ENCODE data around the gene TMEM183A.
"Not testable (repeated sequence)": the region's sequence is repeated elsewhere in the genome, so short reads cannot be mapped to it uniquely, and the experiment has no call there.

The TMEM183A gene

GRCh38 chr1:203006948-203007871 is at the start of gene TMEM183A:
Gene TMEM183A (plus strand): TSS chr1:203007374. CDS start chr1:203007466, 92 bp downstream.
- peak; percentile 96 to 99 for DNase-seq

DNA sequence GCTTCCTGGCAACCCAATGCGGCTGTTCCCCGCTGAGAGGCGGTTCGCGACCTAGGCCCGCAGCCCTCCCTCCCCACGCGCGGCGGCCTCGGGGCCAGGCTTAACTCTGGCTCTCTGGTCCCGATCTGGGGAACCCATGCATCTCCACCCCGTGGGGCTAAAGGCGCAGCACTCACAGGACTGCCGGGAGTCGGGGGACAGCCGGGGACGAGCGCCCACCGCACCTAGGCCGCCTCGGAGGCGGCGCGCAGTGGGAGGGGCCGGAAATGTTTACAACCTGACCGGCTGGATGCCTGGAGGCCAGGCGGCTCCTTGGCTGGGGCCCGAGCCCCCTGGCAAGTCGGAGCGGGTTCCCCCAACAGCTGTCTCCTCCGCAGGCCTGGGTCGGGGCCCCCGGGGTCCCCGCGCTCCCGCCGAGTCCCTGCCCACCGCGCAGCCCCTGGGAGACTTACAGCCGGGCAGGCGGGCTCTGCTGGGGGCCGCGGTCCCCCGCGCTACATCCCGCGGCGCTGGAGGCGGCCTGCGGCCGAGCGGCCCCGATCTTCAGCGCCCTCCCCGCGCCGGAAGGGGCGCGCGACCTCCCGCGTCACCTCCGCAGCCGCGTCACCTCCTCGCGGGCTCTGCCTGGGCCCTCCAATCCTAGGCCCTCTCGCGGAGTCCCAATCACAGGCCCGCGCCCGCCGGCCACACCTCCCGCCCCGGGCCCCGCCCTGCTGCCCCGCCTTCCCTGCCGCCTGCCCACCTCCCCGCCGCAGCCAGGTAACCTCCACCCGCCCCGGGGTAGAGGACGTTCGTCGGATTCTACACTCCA is 49.2 kb upstream of the TMEM183A start, which contains the start of gene ADIPOR1:
TSS of gene ADIPOR1 (minus strand) at position 580 of the 811 bp plus-strand sequence. CDS start 7,242 bp downstream, outside the sequence.
- DNase-seq, result peak; percentile 56 to 90

DNA sequence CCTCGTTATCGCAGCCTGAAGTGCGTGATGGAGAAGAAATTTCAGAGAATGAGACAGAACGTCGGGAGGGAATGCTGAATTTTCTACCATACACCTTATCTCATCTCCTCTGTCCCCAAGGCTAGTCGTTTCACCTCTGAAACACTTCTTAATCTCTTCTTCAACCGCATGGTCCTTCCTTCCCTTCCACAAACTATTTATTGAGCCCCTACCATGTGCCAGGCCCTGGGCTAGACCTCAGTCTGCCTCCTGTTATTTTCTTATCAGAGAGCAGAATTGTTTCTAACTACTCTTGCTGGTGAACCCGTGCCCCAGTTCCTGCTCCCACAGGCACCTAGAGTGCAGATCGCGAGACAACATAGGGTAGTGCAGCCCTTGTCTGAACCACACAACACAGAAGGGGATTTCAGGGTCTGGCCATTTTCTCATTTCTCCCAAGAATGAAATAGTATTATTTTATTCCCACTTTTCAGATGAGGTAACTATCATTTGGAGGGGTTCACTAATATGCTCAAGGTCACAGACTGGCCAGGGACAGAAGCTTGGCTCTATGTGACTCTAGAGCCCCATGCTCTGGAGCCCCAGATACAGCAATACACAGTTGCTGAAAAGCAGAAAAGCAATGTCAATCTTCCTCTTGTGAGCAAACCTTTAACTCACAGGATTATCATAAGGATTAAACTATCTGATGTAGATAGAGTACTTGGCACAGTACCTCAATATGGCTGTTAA is 48.5 kb upstream of the TMEM183A start:
- no peak for DNase-seq

DNA sequence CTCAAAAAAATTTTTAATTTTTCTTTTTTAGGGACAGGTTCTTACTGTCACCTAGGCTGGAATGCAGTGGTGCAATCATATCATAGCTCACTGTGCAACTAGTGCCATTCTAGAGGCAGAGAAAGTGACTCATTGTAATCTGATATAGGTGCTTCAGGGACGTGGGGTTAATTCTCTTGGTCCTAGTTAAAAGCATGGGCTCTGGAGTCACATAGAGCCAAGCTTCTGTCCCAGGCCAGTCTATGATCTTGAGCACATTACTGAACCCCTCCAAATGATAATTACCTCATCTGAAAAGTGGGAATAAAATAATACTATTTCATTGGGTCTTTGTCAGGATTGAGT is 47.9 kb upstream of the TMEM183A start:
- no peak for DNase-seq

DNA sequence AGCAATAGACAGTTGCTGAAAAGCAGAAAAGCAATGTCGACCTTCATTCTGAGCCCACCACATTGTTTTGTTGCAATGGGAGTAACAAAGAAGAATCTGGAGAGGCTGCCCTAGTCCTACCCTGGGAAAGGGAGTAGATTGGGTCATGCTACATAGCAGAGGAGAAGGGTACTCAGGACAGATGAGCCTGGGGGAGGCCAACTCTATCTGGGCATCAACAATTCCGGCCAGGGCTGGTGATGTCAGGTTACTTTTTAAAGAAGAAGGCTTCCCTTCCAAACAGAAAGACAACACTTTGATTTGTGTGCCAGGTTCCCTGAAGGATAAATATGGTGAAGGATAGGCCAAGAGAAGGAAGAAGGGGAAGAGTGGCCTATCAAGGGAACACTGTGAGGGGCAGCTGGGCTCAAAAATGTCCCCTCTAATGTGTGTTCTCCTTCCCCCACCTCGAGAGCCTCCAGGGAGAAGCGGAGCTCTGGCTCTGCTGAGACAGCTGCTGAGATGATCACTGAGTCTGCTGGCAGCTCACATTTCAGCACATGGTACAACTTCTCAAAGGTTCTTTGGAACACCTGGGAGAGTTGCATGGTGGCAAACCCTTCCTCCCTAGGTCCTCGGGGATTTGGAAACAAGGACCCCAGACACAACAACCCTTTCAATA is 45.8 kb upstream of the TMEM183A start:
- DNase-seq, result no peak

GRCh38 chr1:202964791-202965410 is 42.3 kb upstream of the TMEM183A start:
- no peak for DNase-seq

- no peak for DNase-seq
Observed at GRCh38 chr1:202965422-202965821, 41.8 kb upstream of the TMEM183A start.

- DNase-seq, result no peak
Observed at GRCh38 chr1:202966006-202966898, 40.9 kb upstream of the TMEM183A start.

GRCh38 chr1:202967684-202968281 is 39.4 kb upstream of the TMEM183A start:
- no peak for DNase-seq

DNA sequence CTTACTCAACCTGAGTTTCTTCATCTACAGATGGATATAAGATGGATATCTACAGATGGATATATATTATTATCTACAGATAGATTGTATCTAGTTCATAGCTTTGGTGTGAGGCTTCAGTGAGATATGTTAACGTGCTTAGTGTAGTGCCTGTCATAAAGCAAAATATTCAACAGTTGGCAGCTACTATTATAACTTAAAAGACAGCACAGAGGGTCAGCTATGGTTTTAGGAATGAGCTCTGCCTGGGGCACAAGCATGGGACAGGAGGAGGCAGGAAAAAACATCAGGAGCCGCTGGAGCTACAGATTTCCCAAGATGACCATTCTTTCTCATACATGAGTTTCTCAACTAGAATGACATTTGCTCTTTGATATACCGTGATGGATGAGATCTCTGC is 38.8 kb upstream of the TMEM183A start:
- DNase-seq, result no peak

- DNase-seq, result peak; percentile 31 to 59
Observed at GRCh38 chr1:202968895-202969295, 38.3 kb upstream of the TMEM183A start.

DNA sequence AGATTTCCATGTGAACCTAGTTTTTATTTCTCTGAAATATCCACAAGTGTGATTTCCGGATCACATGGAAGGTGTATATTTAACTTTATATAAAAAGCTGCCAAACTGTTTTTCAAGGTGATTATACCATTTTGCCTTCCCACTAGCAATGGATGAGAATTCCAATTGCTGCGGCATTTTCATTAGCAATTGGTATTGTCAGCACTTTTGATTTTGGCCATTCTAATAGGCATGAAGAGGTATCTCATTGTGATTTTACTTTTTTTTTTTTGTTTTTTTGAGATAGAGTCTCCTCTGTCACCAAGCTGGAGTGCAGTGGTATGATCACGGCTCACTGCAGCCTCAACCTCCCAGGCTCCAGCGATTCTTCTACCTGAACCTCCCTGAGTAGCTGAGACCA is 35.1 kb upstream of the TMEM183A start:
- DNase-seq, result no peak

DNA sequence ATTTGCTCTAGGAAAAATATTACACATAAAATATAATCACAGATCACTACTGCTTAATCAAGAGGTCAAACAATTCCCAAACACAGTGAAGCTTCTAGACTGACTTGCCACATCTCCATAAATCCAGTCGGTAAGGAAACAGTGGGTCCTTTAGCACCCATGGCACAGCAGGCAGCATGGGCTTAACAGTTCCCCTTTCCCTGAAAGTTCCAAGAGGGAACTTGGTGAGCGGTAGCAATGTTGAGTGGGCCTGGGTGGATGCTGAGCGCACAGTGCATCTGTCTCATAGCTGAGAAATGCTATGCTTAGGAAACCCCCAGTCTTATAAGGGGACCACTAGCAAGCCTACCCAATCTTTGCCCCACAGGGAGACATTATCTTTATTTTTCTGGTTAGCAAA is 32.3 kb upstream of the TMEM183A start:
- no peak for DNase-seq

GRCh38 chr1:202976633-202977032 is 30.5 kb upstream of the TMEM183A start:
- DNase-seq, result no peak

DNA sequence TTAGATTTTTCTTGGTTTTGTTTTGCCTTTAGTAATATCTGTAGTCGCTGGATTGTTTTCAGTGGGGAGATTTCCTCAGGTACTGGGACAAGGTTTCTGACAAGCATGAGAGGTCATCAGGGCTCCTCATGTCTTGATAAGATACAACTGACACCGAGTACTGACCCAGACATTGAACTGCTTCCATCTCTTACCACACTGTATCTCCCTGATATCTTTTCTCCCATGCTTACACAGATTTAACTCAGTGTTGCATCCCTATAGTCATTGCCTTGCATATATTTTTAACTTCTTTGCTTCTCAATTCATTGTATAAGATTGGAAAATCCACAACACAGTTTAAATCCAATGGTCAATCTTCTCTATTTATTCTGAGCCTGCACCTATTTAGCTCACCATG is 27.7 kb upstream of the TMEM183A start:
- DNase-seq, result no peak

DNA sequence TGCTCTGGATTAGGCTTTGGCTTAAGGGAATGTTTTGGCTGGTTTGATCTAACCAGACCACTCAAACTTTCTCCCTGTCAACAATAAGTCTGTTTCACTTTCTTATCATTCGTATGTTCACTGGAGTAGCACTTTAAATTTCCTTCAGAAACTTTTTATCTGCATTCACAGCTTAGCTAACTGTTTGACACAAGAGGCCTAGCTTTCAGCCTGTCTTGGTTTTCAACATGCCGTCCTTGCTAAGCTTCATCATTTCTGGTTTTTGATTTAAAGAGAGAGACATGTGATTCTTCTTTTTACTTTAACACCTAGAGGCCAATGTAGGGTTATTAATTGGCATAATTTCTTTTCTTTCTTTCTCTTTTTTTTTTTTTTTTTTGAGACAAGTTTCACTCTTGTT is 25.2 kb upstream of the TMEM183A start:
- no peak for DNase-seq

- DNase-seq, result no peak
Observed at GRCh38 chr1:202982715-202983430, 24.3 kb upstream of the TMEM183A start.

GRCh38 chr1:202986120-202986519 is 21.1 kb upstream of the TMEM183A start:
- not testable (repeated sequence) for DNase-seq

GRCh38 chr1:202987255-202987654 is 19.9 kb upstream of the TMEM183A start:
- DNase-seq, result no peak

All from NCI-H446 (cell line).